ENCODE data around the gene TUBGCP2.

GRCh38 chr10:133355266-133355665, 46.6 kb upstream of the TUBGCP2 start:
- TF ChIP-seq CTCF (IDR thresholded peaks at IDR 0.05) (no peak), REST (IDR thresholded peaks at IDR 0.05; ENCODE audit: insufficient read depth in 1 of 2, low read depth in 2 of 2, low read length in 1 of 2) (no peak), POLR2AphosphoS5 (IDR thresholded peaks at IDR 0.05; ENCODE audit: low read depth, low read length) (no peak)
